Hepatocyte (in vitro differentiated cells): ENCODE measurements around the gene ZNF444.

Experiments used
- CTCF ChIP-seq: fragments of 200-600 bp; sonication (generic); IDR thresholded peaks from 2 replicates; pipeline ENCODE4 v1.5.1; 2016; ENCODE audit warnings: antibody characterized with exemption, mild to moderate bottlenecking; ENCODE audit not compliant: poor library complexity
- EZH2 ChIP-seq: fragments of 200-600 bp; sonication (generic); IDR thresholded peaks from 2 replicates; pipeline ENCODE4 v1.6.1; 2016; ENCODE audit warnings: antibody characterized with exemption, mild to moderate bottlenecking, borderline replicate concordance

GRCh38 chr19:56114778-56115110 is 26.3 kb upstream of the ZNF444 start:
- no peak for TF ChIP-seq CTCF
- TF ChIP-seq EZH2 = no peak
